Lower lobe of right lung (tissue), 2 donors: Measurements from ENCODE around the gene IQGAP2. TPM values are rescaled to one million over a fixed set of nuclear protein-coding genes. Genes with fewer than 3 reads are reported as not detected.

Experiments used
- ATAC-seq, 2 donors: fragments of 200-7000 bp; cut with Tn5 transposase; one replicate each; pipeline ENCODE4 v1.9.1; 2020 to 2022; ENCODE audit warnings: mild to moderate bottlenecking in 2 of 2, moderate library complexity in 2 of 2
- DNase-seq: peaks from one replicate; pipeline ENCODE4 v3.0.0-alpha.2; 2020
- H3K27ac ChIP-seq: fragments of 200-600 bp; one replicate; pipeline ENCODE4 v1.8.0; 2022
- H3K27me3 ChIP-seq: fragments of 200-600 bp; one replicate; pipeline ENCODE4 v1.8.0; 2022; ENCODE audit warnings: low read depth
- H3K36me3 ChIP-seq: fragments of 200-600 bp; one replicate; pipeline ENCODE4 v1.8.0; 2022; ENCODE audit warnings: mild to moderate bottlenecking
- H3K4me1 ChIP-seq: fragments of 200-600 bp; one replicate; pipeline ENCODE4 v1.8.0; 2022
- H3K4me3 ChIP-seq: fragments of 200-600 bp; one replicate; pipeline ENCODE4 v1.8.0; 2022; ENCODE audit warnings: mild to moderate bottlenecking
- H3K9me3 ChIP-seq: fragments of 200-600 bp; one replicate; pipeline ENCODE4 v1.8.0; 2022
- intact Hi-C: fragments of 100-400 bp; cut with DNase I; formaldehyde crosslinking; loops from one replicate; pipeline ENCODE4 v1.11.0; 2022
- total RNA-seq: library from RNA; stranded (reverse); fragmentation: NEBNext Ultra II Directional; extraction: Animal tissue kit (Norgen Biotek cat#: 25700); gene quantifications from one replicate; pipeline ENCODE4 v1.2.1, GENCODE V29; 2021
- TF ChIP-seq, protein P1 (sequence below): fragments of 200-600 bp; IDR thresholded peaks from one replicate; pipeline ENCODE4 v1.8.0; 2022; ENCODE audit warnings: antibody characterized with exemption, mild to moderate bottlenecking
- donor health status: DM: no; HTN: yes; CAD: no; lungs with severe emphysema.

Gene IQGAP2
- total RNA-seq, 1 donor from 2014 or later, result 42.0 TPM

DNA sequence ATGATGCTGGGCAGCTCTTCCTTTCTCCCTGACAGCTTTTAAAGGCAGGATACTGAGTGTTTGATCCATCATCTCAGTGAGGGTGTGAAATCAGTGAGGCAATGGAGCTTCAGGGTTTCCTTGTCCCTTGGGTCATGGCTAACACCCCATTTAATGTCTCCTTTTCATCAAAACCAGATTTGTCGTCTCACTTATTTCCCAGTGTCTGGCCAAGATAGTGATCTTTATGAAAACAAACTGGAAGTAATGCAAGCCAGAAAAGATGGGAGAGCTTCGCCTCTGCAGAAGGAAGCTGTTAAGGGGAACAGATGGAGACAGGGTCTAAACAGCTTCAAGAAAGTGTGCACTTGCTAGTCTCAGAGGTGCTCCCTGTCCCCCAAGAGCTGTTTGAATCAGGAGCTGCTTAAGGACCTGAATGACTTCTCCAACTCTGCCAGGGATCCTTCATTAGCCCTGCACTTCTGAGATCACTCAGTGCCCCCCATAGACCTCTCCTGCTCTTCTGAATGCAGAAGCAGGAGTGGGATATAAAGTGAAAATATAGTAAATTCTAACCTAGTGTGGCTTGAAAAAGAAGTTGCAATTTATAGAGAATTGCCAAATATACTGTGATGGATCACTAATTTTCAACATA, 124.0 kb downstream of the IQGAP2 start:
- intact Hi-C loops, result no loop called here
- H3K36me3 ChIP-seq, result no peaks in the 10 kb centered on the region
- H3K4me1 ChIP-seq, result no peaks in the 10 kb centered on the region
- H3K4me3 ChIP-seq, result no peak overlapping the region
- DNase-seq (no peak), ATAC-seq (no peak)
- TF ChIP-seq, protein P1, sequence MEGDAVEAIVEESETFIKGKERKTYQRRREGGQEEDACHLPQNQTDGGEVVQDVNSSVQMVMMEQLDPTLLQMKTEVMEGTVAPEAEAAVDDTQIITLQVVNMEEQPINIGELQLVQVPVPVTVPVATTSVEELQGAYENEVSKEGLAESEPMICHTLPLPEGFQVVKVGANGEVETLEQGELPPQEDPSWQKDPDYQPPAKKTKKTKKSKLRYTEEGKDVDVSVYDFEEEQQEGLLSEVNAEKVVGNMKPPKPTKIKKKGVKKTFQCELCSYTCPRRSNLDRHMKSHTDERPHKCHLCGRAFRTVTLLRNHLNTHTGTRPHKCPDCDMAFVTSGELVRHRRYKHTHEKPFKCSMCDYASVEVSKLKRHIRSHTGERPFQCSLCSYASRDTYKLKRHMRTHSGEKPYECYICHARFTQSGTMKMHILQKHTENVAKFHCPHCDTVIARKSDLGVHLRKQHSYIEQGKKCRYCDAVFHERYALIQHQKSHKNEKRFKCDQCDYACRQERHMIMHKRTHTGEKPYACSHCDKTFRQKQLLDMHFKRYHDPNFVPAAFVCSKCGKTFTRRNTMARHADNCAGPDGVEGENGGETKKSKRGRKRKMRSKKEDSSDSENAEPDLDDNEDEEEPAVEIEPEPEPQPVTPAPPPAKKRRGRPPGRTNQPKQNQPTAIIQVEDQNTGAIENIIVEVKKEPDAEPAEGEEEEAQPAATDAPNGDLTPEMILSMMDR, result no peak
- H3K27me3 ChIP-seq, result no peaks in the 10 kb centered on the region
- no peaks in the 10 kb centered on the region for H3K9me3 ChIP-seq
- H3K27ac ChIP-seq, result no peak overlapping the region

DNA sequence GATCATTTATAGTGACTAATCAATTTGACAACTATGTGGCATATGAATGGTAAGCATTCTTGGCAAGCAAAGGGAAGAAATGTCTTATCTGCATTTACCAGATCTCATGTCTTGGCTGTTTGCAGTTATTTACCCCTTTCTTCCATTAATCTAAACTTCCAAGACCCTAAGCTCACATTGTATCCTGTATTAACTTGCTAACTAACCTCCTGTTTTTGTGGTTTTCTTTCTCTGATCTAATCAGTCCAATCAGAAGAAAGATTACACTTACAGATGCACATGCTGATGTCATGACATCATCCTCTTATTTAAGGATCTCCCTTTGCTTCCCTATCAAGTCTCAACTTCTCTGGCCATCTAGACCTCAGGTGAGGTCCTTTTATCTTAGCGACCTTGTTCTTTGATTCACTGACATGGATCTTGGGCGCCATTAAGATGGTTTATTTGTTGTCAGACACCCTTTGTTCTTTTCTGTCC, 124.6 kb downstream of the IQGAP2 start:
- DNase-seq, result no peak
- TF ChIP-seq, protein P1, result no peak
- ATAC-seq, result no peak
- no peaks in the 10 kb centered on the region for H3K9me3 ChIP-seq
- H3K36me3 ChIP-seq, result no peaks in the 10 kb centered on the region
- H3K27me3 ChIP-seq, result no peaks in the 10 kb centered on the region
- no peak overlapping the region for H3K27ac ChIP-seq
- H3K4me1 ChIP-seq, result no peaks in the 10 kb centered on the region
- intact Hi-C loops, result no loop called here
- no peak overlapping the region for H3K4me3 ChIP-seq

DNA sequence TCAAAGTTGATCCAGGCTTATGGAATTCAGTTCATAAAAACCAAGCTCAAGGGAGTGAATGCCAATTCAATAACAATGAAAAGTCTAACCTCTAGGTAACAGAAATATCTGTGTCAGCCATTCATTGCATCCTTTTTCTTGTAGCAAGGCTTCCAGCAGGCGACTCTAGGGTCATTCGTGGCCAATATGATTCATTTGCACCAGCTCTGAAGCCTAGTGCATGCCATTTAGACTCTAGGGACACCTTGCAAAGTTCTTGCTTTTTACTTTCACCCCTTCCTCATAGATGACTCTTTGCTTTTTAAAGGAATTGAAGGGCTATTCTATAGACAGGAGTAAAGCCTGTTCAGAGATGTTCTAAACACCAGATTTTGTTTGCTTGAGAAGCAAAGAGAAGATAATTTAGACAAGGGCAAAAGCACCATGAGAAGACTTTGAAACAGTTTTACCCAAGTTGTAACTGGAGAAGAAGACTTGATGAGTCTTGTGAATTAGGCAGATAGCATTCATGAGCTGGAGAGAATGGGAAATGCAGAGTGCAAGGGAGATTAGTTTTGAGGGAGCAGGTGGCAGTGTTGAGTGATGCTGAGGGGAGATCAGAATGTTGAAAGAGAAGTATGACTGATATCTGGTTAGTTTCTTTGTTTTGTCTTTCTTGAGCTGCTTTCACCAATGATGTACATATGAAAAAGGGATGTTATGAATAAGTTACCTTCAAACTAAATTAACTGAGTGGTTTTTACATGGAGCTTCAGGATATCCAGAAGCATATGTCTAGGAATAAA, 125.7 kb downstream of the IQGAP2 start:
- Histone ChIP-seq H3K9me3 (no peaks in the 10 kb centered on the region), H3K27ac (no peak overlapping the region), H3K4me1 (no peaks in the 10 kb centered on the region), H3K27me3 (no peaks in the 10 kb centered on the region), H3K4me3 (no peak overlapping the region), H3K36me3 (no peaks in the 10 kb centered on the region)
- intact Hi-C loops, result no loop called here
- TF ChIP-seq, protein P1, result no peak
- ATAC-seq, result no peak
- no peak for DNase-seq

DNA sequence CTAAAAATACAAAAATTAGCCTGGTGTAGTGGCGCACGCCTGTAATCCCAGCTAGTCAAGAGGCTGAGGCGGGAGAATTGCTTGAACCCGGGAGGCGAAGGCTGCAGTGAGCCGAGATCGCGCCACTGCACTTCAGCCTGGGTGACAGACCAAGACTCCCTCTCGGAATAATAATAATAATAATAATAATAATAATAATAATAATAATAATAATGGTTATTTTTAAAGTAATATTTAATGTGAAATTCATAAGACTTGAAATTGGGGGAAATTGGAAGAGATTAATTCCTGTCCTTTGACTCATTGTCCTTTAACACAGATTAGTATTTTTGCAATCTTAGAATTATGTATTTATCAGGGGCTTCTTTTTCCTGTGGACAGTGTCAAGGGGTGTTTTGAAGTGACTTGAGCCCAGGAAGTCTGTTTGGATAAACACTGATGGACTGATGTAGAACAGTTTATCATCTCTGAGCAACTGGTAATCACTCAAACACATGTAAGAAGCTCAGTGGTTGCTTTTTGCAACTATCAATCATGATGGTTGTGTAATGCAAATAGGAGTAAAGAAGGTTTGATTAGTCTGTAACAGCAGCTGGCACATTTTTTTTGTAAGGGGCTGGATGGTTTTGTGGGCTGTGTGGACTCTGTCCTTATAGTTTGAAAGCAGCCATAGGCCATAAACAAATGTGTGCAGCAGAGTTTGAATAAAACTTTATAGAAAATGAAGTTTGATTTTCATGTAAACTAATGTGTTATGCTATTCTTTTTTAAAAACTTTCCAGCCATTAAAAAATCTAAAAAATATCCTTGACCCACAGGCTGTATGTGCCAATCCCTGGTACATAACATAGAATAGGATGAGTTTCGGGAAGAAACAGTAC, 126.6 kb downstream of the IQGAP2 start:
- Histone ChIP-seq H3K4me1 (no peaks in the 10 kb centered on the region), H3K27me3 (no peaks in the 10 kb centered on the region), H3K9me3 (no peaks in the 10 kb centered on the region), H3K4me3 (no peak overlapping the region), H3K36me3 (no peaks in the 10 kb centered on the region), H3K27ac (no peak overlapping the region)
- TF ChIP-seq, protein P1, result no peak
- DNase-seq, result no peak
- ATAC-seq, result no peak
- intact Hi-C loops, result no loop called here

DNA sequence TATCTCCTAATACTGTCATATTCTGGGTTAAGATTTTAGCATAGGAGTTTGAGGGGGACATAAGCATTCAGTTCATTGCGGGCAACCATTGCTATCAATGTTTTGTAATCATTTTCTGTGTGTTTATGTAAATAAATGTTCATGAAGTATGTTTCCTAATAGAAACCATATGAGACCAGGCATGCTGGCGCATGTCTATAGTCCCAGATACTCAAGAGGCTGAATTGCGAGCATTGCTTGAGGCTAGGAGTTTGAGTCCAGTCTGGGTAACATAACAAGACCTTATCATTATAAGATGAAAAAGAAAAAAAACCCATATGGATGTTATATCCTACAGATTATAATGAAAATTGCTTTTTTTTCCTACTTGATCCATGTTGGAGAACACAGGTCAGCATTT, 129.0 kb downstream of the IQGAP2 start:
- H3K4me1 ChIP-seq, result no peaks in the 10 kb centered on the region
- H3K36me3 ChIP-seq, result no peaks in the 10 kb centered on the region
- no peaks in the 10 kb centered on the region for H3K9me3 ChIP-seq
- no peak overlapping the region for H3K4me3 ChIP-seq
- intact Hi-C loops, result no loop called here
- no peak overlapping the region for H3K27ac ChIP-seq
- no peak for ATAC-seq
- TF ChIP-seq, protein P1, result no peak
- no peak for DNase-seq
- no peaks in the 10 kb centered on the region for H3K27me3 ChIP-seq
